Activated naive CD4-positive, alpha-beta T cell treated with anti-CD3 and anti-CD28 coated beads, Interleukin-2, amount 50 U/mL, for 72 hours (primary cell): ENCODE results near the gene RAMP1. TPM values are rescaled to one million over a fixed set of nuclear protein-coding genes. Genes with fewer than 3 reads are reported as not detected.
"Not testable (repeated sequence)": the region's sequence is repeated elsewhere in the genome, so short reads cannot be mapped to it uniquely, and the experiment has no call there.

Experiments used
- ATAC-seq, 2 donors: fragments of 150-1000 bp; cut with Tn5 transposase; 2 replicates each; pipeline ENCODE4 v1.10.0; 2021; ENCODE audit warnings: mild to moderate bottlenecking in 2 of 2, moderate library complexity in 2 of 2
- DNase-seq, 2 donors: peaks; one replicate each; pipeline ENCODE4 v3.0.0; 2021 to 2022; ENCODE audit warnings: low spot score in 2 of 2
- H3K27ac Mint-ChIP-seq, 2 donors: one replicate each; pipeline ENCODE4 v1.8.0; 2022; ENCODE audit warnings: mild to moderate bottlenecking in 2 of 2, mixed read lengths in 2 of 2
- H3K36me3 Mint-ChIP-seq, 2 donors: one replicate each; pipeline ENCODE4 v1.8.0; 2022; ENCODE audit warnings: mixed read lengths in 2 of 2
- H3K9me3 Mint-ChIP-seq, 2 donors: one replicate each; pipeline ENCODE4 v1.8.0; 2022; ENCODE audit warnings: mixed read lengths in 2 of 2
- total RNA-seq, 2 donors: library from RNA; stranded (reverse); gene quantifications; one replicate each; pipeline ENCODE4 v1.2.3, GENCODE V29; 2022

RAMP1 gene
- total RNA-seq, 2 donors from 2014 or later: 0.47 TPM; not detected in 1

GRCh38 chr2:237859082-237859433 lies 365 bp upstream of the RAMP1 start:
- no peak for ATAC-seq
- Mint-ChIP-seq H3K27ac (no peak overlapping the region), H3K36me3 (peaks cover 0 to 4% of the 10 kb centered on the region in 2 donors), H3K9me3 (no peaks in the 10 kb centered on the region)
- DNase-seq: no peak

GRCh38 chr2:237860273-237860935 lies 981 bp downstream of the RAMP1 start:
- DNase-seq (no peak), ATAC-seq (no peak)
- Mint-ChIP-seq H3K27ac (no peak overlapping the region), H3K36me3 (peaks cover 0 to 4% of the 10 kb centered on the region in 2 donors), H3K9me3 (no peaks in the 10 kb centered on the region)

- ATAC-seq: no peak
- no peak overlapping the region for H3K27ac Mint-ChIP-seq
- DNase-seq: no peak
- no peaks in the 10 kb centered on the region for H3K9me3 Mint-ChIP-seq
- peaks cover 0 to 4% of the 10 kb centered on the region in 2 donors for H3K36me3 Mint-ChIP-seq
These were observed 2.6 kb downstream of the RAMP1 start for GRCh38 chr2:237861875-237862527.

- H3K36me3 Mint-ChIP-seq: peaks cover 0 to 4% of the 10 kb centered on the region in 2 donors
- no peak for DNase-seq
- H3K27ac Mint-ChIP-seq: no peak overlapping the region
- H3K9me3 Mint-ChIP-seq: no peaks in the 10 kb centered on the region
- no peak for ATAC-seq
These were observed 3.1 kb downstream of the RAMP1 start for GRCh38 chr2:237862528-237862895.

GRCh38 chr2:237863102-237863511 lies 3.7 kb downstream of the RAMP1 start:
- Mint-ChIP-seq H3K9me3 (no peaks in the 10 kb centered on the region), H3K27ac (no peak overlapping the region), H3K36me3 (peaks cover 0 to 4% of the 10 kb centered on the region in 2 donors)
- DNase-seq (no peak), ATAC-seq (no peak)

- H3K27ac Mint-ChIP-seq: no peak overlapping the region
- DNase-seq (no peak), ATAC-seq (no peak)
- H3K9me3 Mint-ChIP-seq: no peaks in the 10 kb centered on the region
- H3K36me3 Mint-ChIP-seq: no peaks in the 10 kb centered on the region
These were observed 4.4 kb downstream of the RAMP1 start for GRCh38 chr2:237863689-237864443.

- no peak overlapping the region for H3K27ac Mint-ChIP-seq
- no peaks in the 10 kb centered on the region for H3K36me3 Mint-ChIP-seq
- H3K9me3 Mint-ChIP-seq: no peaks in the 10 kb centered on the region
- ATAC-seq (no peak), DNase-seq (no peak)
These were observed 5.1 kb downstream of the RAMP1 start for GRCh38 chr2:237864444-237864931.

- ATAC-seq (no peak), DNase-seq (no peak)
- Mint-ChIP-seq H3K9me3 (no peaks in the 10 kb centered on the region), H3K27ac (no peak overlapping the region), H3K36me3 (no peaks in the 10 kb centered on the region)
These were observed 5.7 kb downstream of the RAMP1 start for GRCh38 chr2:237864940-237865622.

GRCh38 chr2:237865623-237866041 lies 6.2 kb downstream of the RAMP1 start:
- no peak for DNase-seq
- no peak for ATAC-seq
- Mint-ChIP-seq H3K9me3 (no peaks in the 10 kb centered on the region), H3K27ac (no peak overlapping the region), H3K36me3 (no peaks in the 10 kb centered on the region)

- DNase-seq (no peak), ATAC-seq (no peak)
- H3K36me3 Mint-ChIP-seq: no peaks in the 10 kb centered on the region
- no peak overlapping the region for H3K27ac Mint-ChIP-seq
- no peaks in the 10 kb centered on the region for H3K9me3 Mint-ChIP-seq
These were observed 6.7 kb downstream of the RAMP1 start for GRCh38 chr2:237866101-237866621.

- H3K36me3 Mint-ChIP-seq: no peaks in the 10 kb centered on the region
These were observed 8.0 kb downstream of the RAMP1 start for GRCh38 chr2:237867465-237867864.

GRCh38 chr2:237868074-237868473 lies 8.7 kb downstream of the RAMP1 start:
- not testable (repeated sequence) for DNase-seq, H3K9me3 Mint-ChIP-seq, H3K36me3 Mint-ChIP-seq, H3K27ac Mint-ChIP-seq, ATAC-seq

More at GRCh38 chr2:237867465-237867864, 8.0 kb downstream of the RAMP1 start:
- no peak for DNase-seq
- no peak for ATAC-seq
- Mint-ChIP-seq H3K9me3 (no peaks in the 10 kb centered on the region), H3K27ac (no peak overlapping the region)

GRCh38 chr2:237868631-237869342 lies 9.4 kb downstream of the RAMP1 start:
- no peaks in the 10 kb centered on the region for H3K9me3 Mint-ChIP-seq
- no peak overlapping the region for H3K27ac Mint-ChIP-seq
- ATAC-seq: peak in 1 of 2 donors; percentile 61
- no peak for DNase-seq
- H3K36me3 Mint-ChIP-seq: no peaks in the 10 kb centered on the region

- no peaks in the 10 kb centered on the region for H3K9me3 Mint-ChIP-seq
- peak overlapping the region in 1 of 2 donors; percentile 3 for H3K27ac Mint-ChIP-seq
- ATAC-seq: peak; percentile 52 to 57
- DNase-seq: no peak
- H3K36me3 Mint-ChIP-seq: no peaks in the 10 kb centered on the region
These were observed 10.1 kb downstream of the RAMP1 start for GRCh38 chr2:237869343-237870102.

- DNase-seq (no peak), ATAC-seq (no peak)
- H3K27ac Mint-ChIP-seq: peak overlapping the region in 1 of 2 donors; percentile 3
- no peaks in the 10 kb centered on the region for H3K9me3 Mint-ChIP-seq
- H3K36me3 Mint-ChIP-seq: no peaks in the 10 kb centered on the region
These were observed 10.7 kb downstream of the RAMP1 start for GRCh38 chr2:237870126-237870525.
